ENCODE data around the gene KMT5C.
"Not testable (repeated sequence)": the region's sequence is repeated elsewhere in the genome, so short reads cannot be mapped to it uniquely, and the experiment has no call there.

The KMT5C gene

GRCh38 chr19:55324662-55325061 lies 15.0 kb upstream of the KMT5C start:
- no peak overlapping the region for H3K4me3 ChIP-seq (replicated peaks; ENCODE audit: low read depth, low read length)
- TF ChIP-seq CTCF (IDR thresholded peaks at IDR 0.05; ENCODE audit: low read length, missing control alignments) = no peak
- no peak for DNase-seq (ENCODE audit: low read depth)

- no peak for TF ChIP-seq CTCF (IDR thresholded peaks at IDR 0.05; ENCODE audit: low read length, missing control alignments)
- H3K4me3 ChIP-seq (replicated peaks; ENCODE audit: low read depth, low read length) = no peak within 1 kb of the TSS
- DNase-seq (ENCODE audit: low read depth) = no peak
These were observed 14.5 kb upstream of the KMT5C start, which contains the start of gene TMEM150B for GRCh38 chr19:55325172-55325571. TSS of gene TMEM150B (minus strand) at chr19:55325341. CDS start at chr19:55321036, 4,305 bp downstream.

- not testable (repeated sequence) for DNase-seq (ENCODE audit: low read depth); H3K4me3 ChIP-seq (replicated peaks; ENCODE audit: low read depth, low read length)
These were observed 10.8 kb upstream of the KMT5C start for GRCh38 chr19:55328774-55329318.

- peak; percentile 42 for DNase-seq (ENCODE audit: low read depth)
These were observed 9.9 kb upstream of the KMT5C start for GRCh38 chr19:55329791-55330190.

GRCh38 chr19:55333870-55334269 lies 5.8 kb upstream of the KMT5C start:
- no peak for DNase-seq (ENCODE audit: low read depth)
- TF ChIP-seq CTCF (IDR thresholded peaks at IDR 0.05; ENCODE audit: low read length, missing control alignments) = no peak
- H3K4me3 ChIP-seq (replicated peaks; ENCODE audit: low read depth, low read length) = no peak overlapping the region

More at GRCh38 chr19:55329791-55330190, 9.9 kb upstream of the KMT5C start:
- not testable (repeated sequence) for H3K4me3 ChIP-seq (replicated peaks; ENCODE audit: low read depth, low read length)

GRCh38 chr19:55336101-55336500 lies 3.6 kb upstream of the KMT5C start:
- no peak for DNase-seq (ENCODE audit: low read depth)
- no peak overlapping the region for H3K4me3 ChIP-seq (replicated peaks; ENCODE audit: low read depth, low read length)
- no peak for TF ChIP-seq CTCF (IDR thresholded peaks at IDR 0.05; ENCODE audit: low read length, missing control alignments)

- no peak for TF ChIP-seq CTCF (IDR thresholded peaks at IDR 0.05; ENCODE audit: low read length, missing control alignments)
- H3K4me3 ChIP-seq (replicated peaks; ENCODE audit: low read depth, low read length) = peak overlapping the region; percentile 77
- DNase-seq (ENCODE audit: low read depth) = no peak
These were observed 460 bp downstream of the KMT5C start for GRCh38 chr19:55339889-55340783.

GRCh38 chr19:55340784-55341147 lies 1.1 kb downstream of the KMT5C start:
- peak; percentile 3 for TF ChIP-seq CTCF (IDR thresholded peaks at IDR 0.05; ENCODE audit: low read length, missing control alignments)
- peak overlapping the region; percentile 77 for H3K4me3 ChIP-seq (replicated peaks; ENCODE audit: low read depth, low read length)
- DNase-seq (ENCODE audit: low read depth) = no peak
